ENCODE results near the gene PARVB.

GRCh38 chr22:43980579-43980978, 43.5 kb upstream of the PARVB start:
- TF ChIP-seq POLR2A (IDR thresholded peaks at IDR 0.05; ENCODE audit: low read length) (no peak), GATA1 (IDR thresholded peaks at IDR 0.05; ENCODE audit: low read depth, low read length) (no peak)

Data from erythroblast (primary cell).